ENCODE measurements around the gene CACHD1. TPM values are rescaled to one million over a fixed set of nuclear protein-coding genes. Genes with fewer than 3 reads are reported as not detected.

The CACHD1 gene
- total RNA-seq, 1 donor from 2014 or later = 0.14 TPM

GRCh38 chr1:64453688-64454087, 16.2 kb upstream of the CACHD1 start:
- H3K36me3 Mint-ChIP-seq (ENCODE audit: low read depth) = no peaks in the 10 kb centered on the region

GRCh38 chr1:64458915-64459314, 11.0 kb upstream of the CACHD1 start:
- intact Hi-C loops (cut with micrococcal nuclease) = no loop called here
- Mint-ChIP-seq H3K4me1 (ENCODE audit: low read depth) (no peaks in the 10 kb centered on the region), H3K36me3 (ENCODE audit: low read depth) (no peaks in the 10 kb centered on the region), H3K4me3 (ENCODE audit: low read depth) (no peak overlapping the region), H3K27me3 (ENCODE audit: low read depth) (peaks cover 5% of the 10 kb centered on the region), H3K27ac (no peak overlapping the region), H3K9me3 (no peaks in the 10 kb centered on the region)
- no peak for DNase-seq (ENCODE audit: low spot score)

More at GRCh38 chr1:64453688-64454087, 16.2 kb upstream of the CACHD1 start:
- Mint-ChIP-seq H3K27me3 (ENCODE audit: low read depth) (peaks cover 5% of the 10 kb centered on the region), H3K4me3 (ENCODE audit: low read depth) (no peak overlapping the region), H3K27ac (no peak overlapping the region), H3K4me1 (ENCODE audit: low read depth) (no peaks in the 10 kb centered on the region), H3K9me3 (no peaks in the 10 kb centered on the region)
- DNase-seq (ENCODE audit: low spot score) = no peak
- intact Hi-C loops (cut with micrococcal nuclease) = no loop called here

GRCh38 chr1:64459743-64460142, 10.2 kb upstream of the CACHD1 start:
- no peaks in the 10 kb centered on the region for H3K36me3 Mint-ChIP-seq (ENCODE audit: low read depth)
- intact Hi-C loops (cut with micrococcal nuclease) = no loop called here

GRCh38 chr1:64466033-64466432, 3.9 kb upstream of the CACHD1 start:
- Mint-ChIP-seq H3K27ac (no peak overlapping the region), H3K27me3 (ENCODE audit: low read depth) (peaks cover 38% of the 10 kb centered on the region), H3K4me3 (ENCODE audit: low read depth) (no peak overlapping the region), H3K9me3 (no peaks in the 10 kb centered on the region), H3K4me1 (ENCODE audit: low read depth) (peaks cover 5% of the 10 kb centered on the region), H3K36me3 (ENCODE audit: low read depth) (no peaks in the 10 kb centered on the region)
- no peak for DNase-seq (ENCODE audit: low spot score)
- intact Hi-C loops (cut with micrococcal nuclease) = no loop called here

More at GRCh38 chr1:64459743-64460142, 10.2 kb upstream of the CACHD1 start:
- no peaks in the 10 kb centered on the region for H3K9me3 Mint-ChIP-seq
- H3K27ac Mint-ChIP-seq = no peak overlapping the region
- no peaks in the 10 kb centered on the region for H3K4me1 Mint-ChIP-seq (ENCODE audit: low read depth)
- DNase-seq (ENCODE audit: low spot score) = no peak
- no peak overlapping the region for H3K4me3 Mint-ChIP-seq (ENCODE audit: low read depth)
- H3K27me3 Mint-ChIP-seq (ENCODE audit: low read depth) = peaks cover 7% of the 10 kb centered on the region

- no peak for DNase-seq (ENCODE audit: low spot score)
- Mint-ChIP-seq H3K4me3 (ENCODE audit: low read depth) (no peak overlapping the region), H3K27ac (no peak overlapping the region), H3K9me3 (no peaks in the 10 kb centered on the region), H3K36me3 (ENCODE audit: low read depth) (no peaks in the 10 kb centered on the region), H3K27me3 (ENCODE audit: low read depth) (peaks cover 66% of the 10 kb centered on the region), H3K4me1 (ENCODE audit: low read depth) (peaks cover 10% of the 10 kb centered on the region)
- intact Hi-C loops (cut with micrococcal nuclease) = no loop called here
These were observed 583 bp upstream of the CACHD1 start for GRCh38 chr1:64469116-64469976.

- Mint-ChIP-seq H3K4me1 (ENCODE audit: low read depth) (peaks cover 10% of the 10 kb centered on the region), H3K27ac (no peak overlapping the region), H3K36me3 (ENCODE audit: low read depth) (no peaks in the 10 kb centered on the region), H3K9me3 (no peaks in the 10 kb centered on the region), H3K27me3 (ENCODE audit: low read depth) (peaks cover 58% of the 10 kb centered on the region), H3K4me3 (ENCODE audit: low read depth) (peak overlapping the region; percentile 83)
- no peak for DNase-seq (ENCODE audit: low spot score)
- intact Hi-C loops (cut with micrococcal nuclease) = loop anchor here (5.0 kb wide), 1 partner anchor 82 kb away; no protein-coding TSS in a partner anchor
These were observed 812 bp downstream of the CACHD1 start for GRCh38 chr1:64470665-64471217.

- no peak for DNase-seq (ENCODE audit: low spot score)
- Mint-ChIP-seq H3K4me3 (ENCODE audit: low read depth) (peak overlapping the region; percentile 83), H3K27me3 (ENCODE audit: low read depth) (peaks cover 60% of the 10 kb centered on the region), H3K4me1 (ENCODE audit: low read depth) (peaks cover 10% of the 10 kb centered on the region), H3K27ac (no peak overlapping the region), H3K9me3 (no peaks in the 10 kb centered on the region), H3K36me3 (ENCODE audit: low read depth) (no peaks in the 10 kb centered on the region)
- intact Hi-C loops (cut with micrococcal nuclease) = loop anchor here (5.0 kb wide), 1 partner anchor 81 kb away; no protein-coding TSS in a partner anchor
These were observed 1.5 kb downstream of the CACHD1 start for GRCh38 chr1:64471218-64472039.

GRCh38 chr1:64472040-64472376, 2.1 kb downstream of the CACHD1 start:
- Mint-ChIP-seq H3K27me3 (ENCODE audit: low read depth) (peaks cover 64% of the 10 kb centered on the region), H3K4me3 (ENCODE audit: low read depth) (no peak overlapping the region), H3K27ac (no peak overlapping the region), H3K9me3 (no peaks in the 10 kb centered on the region), H3K36me3 (ENCODE audit: low read depth) (no peaks in the 10 kb centered on the region), H3K4me1 (ENCODE audit: low read depth) (peaks cover 10% of the 10 kb centered on the region)
- intact Hi-C loops (cut with micrococcal nuclease) = loop anchor here (5.0 kb wide), 1 partner anchor 80 kb away; no protein-coding TSS in a partner anchor
- no peak for DNase-seq (ENCODE audit: low spot score)

GRCh38 chr1:64472805-64473204, 2.9 kb downstream of the CACHD1 start:
- H3K9me3 Mint-ChIP-seq = no peaks in the 10 kb centered on the region
- intact Hi-C loops (cut with micrococcal nuclease) = loop anchor here (5.0 kb wide), 1 partner anchor 79 kb away; no protein-coding TSS in a partner anchor
- H3K27ac Mint-ChIP-seq = no peak overlapping the region
- peaks cover 56% of the 10 kb centered on the region for H3K27me3 Mint-ChIP-seq (ENCODE audit: low read depth)
- DNase-seq (ENCODE audit: low spot score) = no peak
- no peaks in the 10 kb centered on the region for H3K36me3 Mint-ChIP-seq (ENCODE audit: low read depth)
- H3K4me3 Mint-ChIP-seq (ENCODE audit: low read depth) = no peak overlapping the region
- H3K4me1 Mint-ChIP-seq (ENCODE audit: low read depth) = peaks cover 10% of the 10 kb centered on the region

- Mint-ChIP-seq H3K27me3 (ENCODE audit: low read depth) (peaks cover 52% of the 10 kb centered on the region), H3K9me3 (no peaks in the 10 kb centered on the region), H3K4me3 (ENCODE audit: low read depth) (no peak overlapping the region), H3K27ac (no peak overlapping the region), H3K4me1 (ENCODE audit: low read depth) (peaks cover 10% of the 10 kb centered on the region), H3K36me3 (ENCODE audit: low read depth) (no peaks in the 10 kb centered on the region)
- no peak for DNase-seq (ENCODE audit: low spot score)
- intact Hi-C loops (cut with micrococcal nuclease) = loop anchor here (5.0 kb wide), 1 partner anchor 79 kb away; no protein-coding TSS in a partner anchor
These were observed 3.4 kb downstream of the CACHD1 start for GRCh38 chr1:64473367-64473766.

GRCh38 chr1:64474133-64474532, 4.2 kb downstream of the CACHD1 start:
- no peak overlapping the region for H3K27ac Mint-ChIP-seq
- H3K4me3 Mint-ChIP-seq (ENCODE audit: low read depth) = no peak overlapping the region
- H3K27me3 Mint-ChIP-seq (ENCODE audit: low read depth) = peaks cover 46% of the 10 kb centered on the region
- intact Hi-C loops (cut with micrococcal nuclease) = loop anchor here (5.0 kb wide), 1 partner anchor 78 kb away; no protein-coding TSS in a partner anchor
- H3K36me3 Mint-ChIP-seq (ENCODE audit: low read depth) = no peaks in the 10 kb centered on the region
- H3K9me3 Mint-ChIP-seq = no peaks in the 10 kb centered on the region
- peaks cover 10% of the 10 kb centered on the region for H3K4me1 Mint-ChIP-seq (ENCODE audit: low read depth)
- no peak for DNase-seq (ENCODE audit: low spot score)

GRCh38 chr1:64474665-64475439, 4.9 kb downstream of the CACHD1 start:
- Mint-ChIP-seq H3K4me3 (ENCODE audit: low read depth) (no peak overlapping the region), H3K9me3 (no peaks in the 10 kb centered on the region), H3K4me1 (ENCODE audit: low read depth) (peaks cover 9% of the 10 kb centered on the region), H3K36me3 (ENCODE audit: low read depth) (no peaks in the 10 kb centered on the region), H3K27ac (no peak overlapping the region), H3K27me3 (ENCODE audit: low read depth) (peaks cover 42% of the 10 kb centered on the region)
- intact Hi-C loops (cut with micrococcal nuclease) = loop anchor here (5.0 kb wide), 1 partner anchor 77 kb away; no protein-coding TSS in a partner anchor
- DNase-seq (ENCODE audit: low spot score) = no peak
